Activated CD4-positive, alpha-beta T cell treated with anti-CD3 and anti-CD28 coated beads, Interleukin-2, amount 50 U/mL, for 24 hours (primary cell): ENCODE results near the gene ZSCAN5A.
"Not testable (repeated sequence)": the region's sequence is repeated elsewhere in the genome, so short reads cannot be mapped to it uniquely, and the experiment has no call there.

Experiments
- DNase-seq, 2 donors: peaks; one replicate each; pipeline ENCODE4 v3.0.0-alpha.2; 2020; ENCODE audit warnings: low read depth in 1 of 2, low spot score in 1 of 2

Gene ZSCAN5A

GRCh38 chr19:56315077-56315828 lies 614 bp upstream of the ZSCAN5A start:
- peak; percentile 78 to 92 for DNase-seq

GRCh38 chr19:56314018-56314380 lies 640 bp downstream of the ZSCAN5A start:
- DNase-seq, result no peak

- DNase-seq, result no peak
These were observed 1.6 kb downstream of the ZSCAN5A start for GRCh38 chr19:56312787-56313657.

GRCh38 chr19:56312342-56312741 lies 2.3 kb downstream of the ZSCAN5A start:
- DNase-seq, result no peak

- DNase-seq, result no peak
These were observed 4.2 kb downstream of the ZSCAN5A start for GRCh38 chr19:56310462-56310861.

GRCh38 chr19:56309511-56310185 lies 5.0 kb downstream of the ZSCAN5A start:
- DNase-seq, result peak; percentile 16 to 36

- no peak for DNase-seq
These were observed 5.8 kb downstream of the ZSCAN5A start for GRCh38 chr19:56308792-56309191.

GRCh38 chr19:56307062-56307461 lies 7.6 kb downstream of the ZSCAN5A start:
- DNase-seq, result not testable (repeated sequence)

GRCh38 chr19:56306016-56306415 lies 8.6 kb downstream of the ZSCAN5A start:
- DNase-seq, result no peak

GRCh38 chr19:56304243-56304642 lies 10.4 kb downstream of the ZSCAN5A start:
- DNase-seq, result no peak

- no peak for DNase-seq
These were observed 12.6 kb downstream of the ZSCAN5A start for GRCh38 chr19:56301886-56302620.

- DNase-seq, result no peak
These were observed 13.5 kb downstream of the ZSCAN5A start for GRCh38 chr19:56301155-56301554.

- DNase-seq, result no peak
These were observed 15.0 kb downstream of the ZSCAN5A start for GRCh38 chr19:56299688-56300087.

GRCh38 chr19:56297010-56297409 lies 17.6 kb downstream of the ZSCAN5A start:
- no peak for DNase-seq

- DNase-seq, result no peak
These were observed 18.8 kb downstream of the ZSCAN5A start for GRCh38 chr19:56295531-56296455.

GRCh38 chr19:56294549-56294948 lies 20.1 kb downstream of the ZSCAN5A start:
- DNase-seq, result no peak

GRCh38 chr19:56291867-56292266 lies 22.8 kb downstream of the ZSCAN5A start:
- DNase-seq, result no peak

- no peak for DNase-seq
These were observed 24.5 kb downstream of the ZSCAN5A start for GRCh38 chr19:56290104-56290503.

- DNase-seq, result no peak
These were observed 29.9 kb downstream of the ZSCAN5A start for GRCh38 chr19:56284746-56285145.

- DNase-seq, result no peak
These were observed 31.8 kb downstream of the ZSCAN5A start for GRCh38 chr19:56282809-56283208.
